Choroid plexus epithelial cell (primary cell): Measurements from ENCODE around the gene EFNA4.

Source experiments
- DNase-seq: peaks from one replicate; pipeline ENCODE4 v3.0.0-alpha.2; 2010; ENCODE audit warnings: low read depth
- H3K4me3 ChIP-seq: 2 replicates; pipeline ENCODE4 v1.5.1; 2011; ENCODE audit warnings: low read depth, mild to moderate bottlenecking, control low read depth, low read length, moderate library complexity
- CTCF ChIP-seq: conservative IDR thresholded peaks from 2 replicates; pipeline ENCODE4 v1.5.1; 2011; ENCODE audit warnings: low read depth, mild to moderate bottlenecking, control low read depth, inconsistent platforms, low read length, moderate library complexity

Gene EFNA4

GRCh38 chr1:155040358-155041093 lies 23.0 kb upstream of the EFNA4 start:
- DNase-seq: no peak
- TF ChIP-seq CTCF: no peak

GRCh38 chr1:155042789-155043188 lies 20.8 kb upstream of the EFNA4 start:
- no peak for DNase-seq
- TF ChIP-seq CTCF: no peak
- H3K4me3 ChIP-seq: no peak overlapping the region

More at GRCh38 chr1:155040358-155041093, 23.0 kb upstream of the EFNA4 start:
- H3K4me3 ChIP-seq: no peak overlapping the region

GRCh38 chr1:155043301-155043702 lies 20.2 kb upstream of the EFNA4 start:
- no peak overlapping the region for H3K4me3 ChIP-seq
- DNase-seq: no peak
- no peak for TF ChIP-seq CTCF

GRCh38 chr1:155043793-155044192 lies 19.7 kb upstream of the EFNA4 start:
- DNase-seq: no peak
- no peak overlapping the region for H3K4me3 ChIP-seq
- no peak for TF ChIP-seq CTCF

- TF ChIP-seq CTCF: no peak
- no peak overlapping the region for H3K4me3 ChIP-seq
Observed at GRCh38 chr1:155044365-155044764, 19.2 kb upstream of the EFNA4 start.

GRCh38 chr1:155044812-155045657 lies 18.5 kb upstream of the EFNA4 start:
- no peak overlapping the region for H3K4me3 ChIP-seq
- TF ChIP-seq CTCF: peak; percentile 81
- DNase-seq: peak; percentile 79

More at GRCh38 chr1:155044365-155044764, 19.2 kb upstream of the EFNA4 start:
- no peak for DNase-seq
